Psoas muscle (tissue), 8 donors: ENCODE results near the gene DRAM1. TPM values are rescaled to one million over a fixed set of nuclear protein-coding genes. Genes with fewer than 3 reads are reported as not detected.
"Not testable (repeated sequence)": the region's sequence is repeated elsewhere in the genome, so short reads cannot be mapped to it uniquely, and the experiment has no call there.

Experiments
- ATAC-seq, 4 donors: fragments of 200-7000 bp; cut with Tn5 transposase; one replicate each; pipeline ENCODE4 v1.9.1; 2020; ENCODE audit warnings: moderate library complexity in 3 of 4, mild to moderate bottlenecking in 2 of 4
- DNase-seq, 2 donors: peaks; one replicate each; pipeline ENCODE4 v3.0.0-alpha.2; 2020
- H3K27ac ChIP-seq: fragments of 200-600 bp; one replicate; pipeline ENCODE4 v1.8.0; 2022
- H3K27me3 ChIP-seq, 3 donors: fragments of 200-600 bp in 1 of 3; one replicate each; pipeline versions ENCODE4 v1.6.1 to v1.8.0; 2013 to 2022; ENCODE audit warnings: low read length in 2 of 3, mild to moderate bottlenecking in 2 of 3, moderate library complexity in 1 of 3; ENCODE audit not compliant: insufficient read depth in 3 of 3
- H3K36me3 ChIP-seq, 2 donors: fragments of 200-600 bp in 1 of 2; one replicate each; pipeline versions ENCODE4 v1.6.1 to v1.8.0; 2013 to 2022; ENCODE audit warnings: low read depth in 1 of 2, mild to moderate bottlenecking in 1 of 2, moderate library complexity in 1 of 2; ENCODE audit not compliant: insufficient read depth in 1 of 2
- H3K4me1 ChIP-seq: fragments of 200-600 bp; one replicate; pipeline ENCODE4 v1.8.0; 2022
- H3K4me3 ChIP-seq: fragments of 200-600 bp; one replicate; pipeline ENCODE4 v1.8.0; 2022; ENCODE audit warnings: mild to moderate bottlenecking
- H3K9me3 ChIP-seq: fragments of 200-600 bp; one replicate; pipeline ENCODE4 v1.8.0; 2022
- WGBS, 3 donors: extraction: QIAGEN DNeasy Blood & Tissue Kit; methylation state at CpG; one replicate each; pipeline versions ENCODE4 v1.1.6 to v1.1.7; 2013; 5-methylcytosine and 5-hydroxymethylcytosine counted together
- intact Hi-C, 2 donors: fragments of 100-400 bp; cut with DNase I; formaldehyde crosslinking; loops; one replicate each; pipeline versions ENCODE4 v1.11.0 to v1.14.2; 2022
- polyA plus RNA-seq, 3 donors: library from polyadenylated mRNA; stranded (reverse); fragments of 200-250 nt; gene quantifications; one replicate each; pipeline ENCODE4 v1.2.3, GENCODE V29; 2013
- total RNA-seq, 4 donors: library from RNA; stranded (reverse); fragmentation: NEBNext Ultra II Directional in 2 of 4; extraction: Animal tissue kit (Norgen Biotek cat#: 25700) in 2 of 4; gene quantifications; one replicate each; pipeline versions ENCODE4 v1.2.1 to v1.2.4, GENCODE V29; 2021 to 2023
- TF ChIP-seq, protein P1 (sequence below): fragments of 200-600 bp; IDR thresholded peaks from one replicate; pipeline ENCODE4 v1.8.0; 2022; ENCODE audit warnings: antibody characterized with exemption
- donor health status: healthy with polysubstance abuse.
- donor health status: DM: no; HTN: no; CAD: no; lungs with moderate emphysema.
- donor health status: Bipolar disorder and iron deficiency.
- donor health status: healthy.
- donor health status: DM: yes; HTN: yes; CAD: no.
- donor health status: DM: no; HTN: no; CAD: no.
- donor health status: DM: no; HTN: no; CAD: no.
- donor health status: DM: yes; HTN: yes; CAD: no.

The DRAM1 gene
- total and polyA plus RNA-seq, 7 donors: 2.8 to 6.8 (median 4.1) TPM

DNA sequence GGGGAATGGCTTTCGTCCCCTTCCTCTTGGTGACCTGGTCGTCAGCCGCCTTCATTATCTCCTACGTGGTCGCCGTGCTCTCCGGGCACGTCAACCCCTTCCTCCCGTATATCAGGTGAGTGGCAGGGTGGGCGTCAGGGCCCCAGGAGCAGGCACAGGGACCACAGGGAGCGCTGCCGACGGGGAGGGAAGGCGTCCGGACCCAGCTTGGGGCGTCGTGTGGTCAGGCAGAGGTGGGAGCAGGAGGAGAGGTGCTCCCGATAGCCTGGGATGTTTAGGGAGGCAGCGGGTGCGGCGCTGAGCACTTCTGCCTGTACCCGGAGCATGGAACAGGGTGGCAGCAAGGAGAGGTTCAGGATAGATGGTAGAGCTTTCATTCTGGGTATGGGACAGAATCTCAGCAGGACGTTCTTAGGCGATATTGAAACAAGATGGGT is 444 bp downstream of the DRAM1 start:
- intact Hi-C loops: no loop called here
- DNase-seq: peak; percentile 37 to 65
- H3K4me3 ChIP-seq: peak overlapping the region; percentile 89
- ATAC-seq: peak; percentile 8 to 15 (median 10)
- no peaks in the 10 kb centered on the region for H3K4me1 ChIP-seq
- peak overlapping the region; percentile 95 for H3K27ac ChIP-seq
- H3K9me3 ChIP-seq: no peaks in the 10 kb centered on the region
- no peaks in the 10 kb centered on the region for H3K36me3 ChIP-seq
- TF ChIP-seq, protein P1, sequence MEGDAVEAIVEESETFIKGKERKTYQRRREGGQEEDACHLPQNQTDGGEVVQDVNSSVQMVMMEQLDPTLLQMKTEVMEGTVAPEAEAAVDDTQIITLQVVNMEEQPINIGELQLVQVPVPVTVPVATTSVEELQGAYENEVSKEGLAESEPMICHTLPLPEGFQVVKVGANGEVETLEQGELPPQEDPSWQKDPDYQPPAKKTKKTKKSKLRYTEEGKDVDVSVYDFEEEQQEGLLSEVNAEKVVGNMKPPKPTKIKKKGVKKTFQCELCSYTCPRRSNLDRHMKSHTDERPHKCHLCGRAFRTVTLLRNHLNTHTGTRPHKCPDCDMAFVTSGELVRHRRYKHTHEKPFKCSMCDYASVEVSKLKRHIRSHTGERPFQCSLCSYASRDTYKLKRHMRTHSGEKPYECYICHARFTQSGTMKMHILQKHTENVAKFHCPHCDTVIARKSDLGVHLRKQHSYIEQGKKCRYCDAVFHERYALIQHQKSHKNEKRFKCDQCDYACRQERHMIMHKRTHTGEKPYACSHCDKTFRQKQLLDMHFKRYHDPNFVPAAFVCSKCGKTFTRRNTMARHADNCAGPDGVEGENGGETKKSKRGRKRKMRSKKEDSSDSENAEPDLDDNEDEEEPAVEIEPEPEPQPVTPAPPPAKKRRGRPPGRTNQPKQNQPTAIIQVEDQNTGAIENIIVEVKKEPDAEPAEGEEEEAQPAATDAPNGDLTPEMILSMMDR: no peak
- H3K27me3 ChIP-seq: no peaks in the 10 kb centered on the region
- WGBS, 3 donors: 1 to 2% (median 1%) methylated on average over 20 to 24 of the region's 24 CpGs

DNA sequence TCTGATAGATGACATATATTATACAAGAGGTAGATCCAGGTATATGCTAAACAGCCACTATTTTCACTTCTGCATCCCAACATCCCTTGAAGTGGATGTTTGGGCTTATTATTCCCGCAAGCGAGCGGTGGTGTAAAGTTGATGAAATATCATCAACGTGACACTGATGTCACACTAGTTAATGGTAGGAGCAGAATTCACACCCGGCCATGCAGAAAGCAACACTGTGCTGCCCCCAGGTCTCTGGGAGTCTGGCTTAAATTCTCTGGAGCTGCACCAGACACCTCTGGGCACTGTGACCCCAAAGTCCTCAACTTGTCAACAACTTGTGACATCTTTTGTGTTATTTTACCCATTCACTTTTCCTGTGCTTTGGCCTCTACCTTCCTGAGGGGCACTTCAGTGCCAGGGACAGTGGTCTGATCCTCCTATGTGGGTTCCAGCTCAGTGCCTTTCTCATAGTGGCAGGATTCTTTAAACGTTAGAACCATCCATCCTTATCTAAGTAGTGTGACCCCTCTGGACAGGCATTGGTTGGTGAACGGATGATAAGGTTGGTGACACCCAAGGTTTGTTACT is 952 bp downstream of the DRAM1 start:
- TF ChIP-seq, protein P1: no peak
- Histone ChIP-seq H3K27ac (peak overlapping the region; percentile 95), H3K9me3 (no peaks in the 10 kb centered on the region), H3K27me3 (no peaks in the 10 kb centered on the region), H3K36me3 (no peaks in the 10 kb centered on the region), H3K4me1 (no peaks in the 10 kb centered on the region), H3K4me3 (peak overlapping the region; percentile 89)
- WGBS, 3 donors: 19 to 36% (median 22%) methylated on average over 7 of the region's 7 CpGs
- DNase-seq (no peak), ATAC-seq (no peak)
- intact Hi-C loops: no loop called here

DNA sequence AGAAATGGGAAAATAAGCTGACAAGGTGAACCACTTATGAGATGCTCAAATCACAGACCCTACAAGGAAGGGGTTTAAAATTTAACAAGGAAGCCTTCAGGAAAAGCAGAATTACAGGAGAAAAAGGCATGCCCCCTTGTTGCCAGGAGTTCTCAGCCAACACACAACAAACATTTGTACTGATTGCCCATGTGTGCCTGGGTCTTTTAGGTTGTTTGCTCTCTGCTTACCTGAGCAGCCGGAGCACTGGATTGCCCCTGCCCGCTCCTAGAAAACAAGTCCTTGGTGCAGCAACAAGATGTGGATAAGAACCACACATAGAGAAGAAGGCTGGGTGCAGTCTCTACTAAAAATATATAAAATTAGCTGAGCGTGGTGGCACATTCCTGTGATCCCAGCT is 3.4 kb downstream of the DRAM1 start:
- Histone ChIP-seq H3K27me3 (no peaks in the 10 kb centered on the region), H3K36me3 (no peaks in the 10 kb centered on the region), H3K4me1 (no peaks in the 10 kb centered on the region), H3K27ac (no peak overlapping the region), H3K4me3 (no peak overlapping the region), H3K9me3 (no peaks in the 10 kb centered on the region)
- intact Hi-C loops: no loop called here
- TF ChIP-seq, protein P1: no peak
- ATAC-seq (no peak), DNase-seq (no peak)
- 95 to 98% (median 98%) methylated on average over 3 of the region's 3 CpGs for WGBS, 3 donors

DNA sequence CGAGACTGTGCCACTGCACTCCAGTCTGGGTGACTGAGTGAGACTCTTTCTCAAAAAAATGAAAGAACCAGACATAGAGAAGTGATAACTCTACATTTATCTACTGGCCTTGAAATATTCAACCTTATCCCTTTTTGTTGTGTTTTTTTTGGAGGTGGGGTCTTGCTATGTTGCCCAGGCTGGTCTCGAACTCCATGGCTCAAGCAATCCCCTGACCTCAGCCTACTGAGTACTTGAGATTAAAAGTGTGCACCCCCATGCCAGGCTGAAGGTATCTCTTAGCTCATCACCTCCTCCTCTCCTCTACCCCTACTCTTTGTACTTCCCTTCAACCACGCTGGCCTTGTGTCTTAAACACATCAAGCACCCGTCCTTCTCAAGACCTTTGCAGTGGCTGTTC is 3.8 kb downstream of the DRAM1 start:
- TF ChIP-seq, protein P1: no peak
- H3K9me3 ChIP-seq: no peaks in the 10 kb centered on the region
- H3K27ac ChIP-seq: no peak overlapping the region
- H3K4me1 ChIP-seq: no peaks in the 10 kb centered on the region
- H3K4me3 ChIP-seq: no peak overlapping the region
- ATAC-seq: no peak
- DNase-seq: no peak
- 93 to 96% (median 95%) methylated on average over 4 of the region's 4 CpGs for WGBS, 3 donors
- no peaks in the 10 kb centered on the region for H3K36me3 ChIP-seq
- no peaks in the 10 kb centered on the region for H3K27me3 ChIP-seq
- intact Hi-C loops: no loop called here

DNA sequence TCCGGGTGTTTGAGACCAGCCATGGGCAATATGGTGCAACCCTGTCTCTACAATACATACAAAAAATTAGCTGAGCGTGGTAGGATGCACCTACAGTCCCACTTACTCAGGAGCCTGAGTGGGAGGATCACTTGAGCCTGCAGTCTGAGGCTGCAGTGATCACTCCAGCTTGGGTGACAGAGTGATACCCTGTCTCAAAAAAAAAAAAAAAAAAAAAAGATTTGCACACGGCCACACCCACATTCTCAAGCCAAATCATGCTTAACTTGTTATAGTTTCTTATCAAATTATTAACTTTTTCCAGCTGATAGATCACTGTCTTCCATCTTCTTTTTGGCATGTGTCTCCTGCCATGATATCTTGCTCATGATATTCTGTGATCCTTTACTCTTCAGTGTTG is 6.8 kb downstream of the DRAM1 start:
- TF ChIP-seq, protein P1: no peak
- H3K36me3 ChIP-seq: no peaks in the 10 kb centered on the region
- WGBS, 3 donors: 86 to 95% (median 91%) methylated on average over 3 of the region's 3 CpGs
- no peaks in the 10 kb centered on the region for H3K4me1 ChIP-seq
- no peaks in the 10 kb centered on the region for H3K27me3 ChIP-seq
- H3K4me3 ChIP-seq: no peak overlapping the region
- H3K9me3 ChIP-seq: no peaks in the 10 kb centered on the region
- no peak overlapping the region for H3K27ac ChIP-seq
- no peak for DNase-seq
- ATAC-seq: no peak
- intact Hi-C loops: no loop called here

DNA sequence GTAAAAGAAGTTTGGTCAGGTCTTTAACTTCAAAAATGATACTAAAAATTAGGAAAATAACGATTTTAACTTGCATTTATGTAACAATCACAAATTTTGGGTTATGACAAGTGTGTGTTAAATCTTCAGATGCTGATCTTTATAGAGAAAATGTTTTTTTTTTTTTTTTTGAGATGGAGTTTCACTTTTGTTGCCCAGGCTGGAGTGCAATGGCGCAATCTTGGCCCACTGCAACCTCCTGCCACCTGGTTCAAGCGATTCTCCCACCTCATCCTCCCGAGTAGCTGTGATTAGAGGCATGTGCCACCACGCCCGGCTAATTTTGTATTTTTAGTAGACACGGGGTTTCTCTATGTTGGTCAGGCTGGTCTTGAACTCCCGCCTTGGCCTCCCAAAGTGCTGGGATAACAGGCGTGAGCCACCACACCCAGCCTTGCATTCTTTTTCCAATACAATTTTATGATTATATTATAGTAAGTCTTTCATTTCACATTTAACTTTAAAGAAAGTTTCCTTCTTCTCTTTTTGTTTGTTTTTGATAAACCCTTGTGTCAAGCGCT is 7.5 kb downstream of the DRAM1 start:
- ATAC-seq, intact Hi-C loops, H3K27ac ChIP-seq, DNase-seq, H3K4me3 ChIP-seq, H3K4me1 ChIP-seq, H3K9me3 ChIP-seq, H3K36me3 ChIP-seq, H3K27me3 ChIP-seq: not testable (repeated sequence)
- WGBS, 3 donors: 92 to 93% (median 93%) methylated on average over 10 of the region's 10 CpGs
